HEK293 (cell line): ENCODE measurements around the gene THYN1.

ENCODE experiments used
- CTCF ChIA-PET: fragments of 350-600 bp; formaldehyde crosslinking; extraction: SDS; loops from one replicate; lab custom pipeline; 2021; ENCODE audit warnings: antibody characterized with exemption; lab: Yijun Ruan, JAX
- POLR2A ChIA-PET: fragments of 300-600 bp; formaldehyde crosslinking; extraction: SDS; loops from one replicate; lab custom pipeline; 2020; ENCODE audit warnings: antibody characterized with exemption, inconsistent platforms; lab: Yijun Ruan, JAX
- H3K27ac ChIP-seq: fragments of 200-500 bp; sonication (Bioruptor generic); 2 replicates; pipeline ENCODE4 v1.5.1; 2014; ENCODE audit warnings: low read depth, low read length, control low read depth, inconsistent platforms; ENCODE audit errors: extremely low read depth
- H3K36me3 ChIP-seq, 2 experiments: fragments of 200-500 bp in 1 of 2; sonication (Bioruptor generic) in 1 of 2; 1 replicate in 1 of 2; 2 replicates in 1 of 2; pipeline ENCODE4 v1.5.1; 2014 to 2017; ENCODE audit warnings: inconsistent platforms in 2 of 2, low read length in 2 of 2; ENCODE audit not compliant: control insufficient read depth in 2 of 2, insufficient read depth in 1 of 2
- H3K4me1 ChIP-seq: fragments of 200-500 bp; sonication (Bioruptor generic); 2 replicates; pipeline ENCODE4 v1.5.1; 2014; ENCODE audit warnings: mild to moderate bottlenecking, low read length, inconsistent platforms; ENCODE audit not compliant: control insufficient read depth, insufficient read depth
- H3K4me3 ChIP-seq: 2 replicates; pipeline ENCODE4 v1.5.1; 2011; ENCODE audit warnings: low read depth, mild to moderate bottlenecking, control low read depth, low read length, moderate library complexity
- H3K9me3 ChIP-seq: fragments of 200-500 bp; sonication (Bioruptor generic); 2 replicates; pipeline ENCODE4 v1.5.1; 2014; ENCODE audit warnings: low read depth, low read length, inconsistent platforms; ENCODE audit not compliant: control insufficient read depth, insufficient read depth
- GLI2 ChIP-seq: fragments of 450-650 bp; formaldehyde crosslinking; IDR thresholded peaks from 2 replicates; pipeline ENCODE4; 2017; ENCODE audit warnings: missing biosample characterization, missing genetic modification characterization, low read depth, borderline replicate concordance
- GLIS1 ChIP-seq: fragments of 450-650 bp; formaldehyde crosslinking; IDR thresholded peaks from 2 replicates; pipeline ENCODE4 v1.5.1; 2016; ENCODE audit warnings: missing biosample characterization, missing genetic modification characterization
- GLIS2 ChIP-seq: fragments of 450-650 bp; formaldehyde crosslinking; IDR thresholded peaks from 2 replicates; pipeline ENCODE4 v1.5.1; 2016; ENCODE audit warnings: missing biosample characterization, missing genetic modification characterization
- SETDB1 ChIP-seq: IDR thresholded peaks from one replicate; pipeline ENCODE4 v1.6.1; 2017; ENCODE audit warnings: mild to moderate bottlenecking, low read length, moderate library complexity, mixed read lengths; ENCODE audit not compliant: insufficient read length
- SP2 ChIP-seq: fragments of 450-650 bp; formaldehyde crosslinking; IDR thresholded peaks from 2 replicates; pipeline ENCODE4 v1.5.1; 2016; ENCODE audit warnings: missing biosample characterization, missing genetic modification characterization
- ZFP69B ChIP-seq: fragments of 450-650 bp; formaldehyde crosslinking; IDR thresholded peaks from 2 replicates; pipeline ENCODE4 v1.5.1; 2016; ENCODE audit warnings: missing biosample characterization, missing genetic modification characterization
- ZNF155 ChIP-seq: fragments of 450-650 bp; formaldehyde crosslinking; IDR thresholded peaks from 2 replicates; pipeline ENCODE4 v1.5.1; 2016; ENCODE audit warnings: missing biosample characterization, missing genetic modification characterization
- ZNF157 ChIP-seq: fragments of 450-650 bp; formaldehyde crosslinking; IDR thresholded peaks from 2 replicates; pipeline ENCODE4 v1.5.1; 2016; ENCODE audit warnings: missing biosample characterization, missing genetic modification characterization
- ZNF223 ChIP-seq: fragments of 450-650 bp; formaldehyde crosslinking; IDR thresholded peaks from 2 replicates; pipeline ENCODE4 v1.5.1; 2016; ENCODE audit warnings: missing biosample characterization, missing genetic modification characterization
- ZNF391 ChIP-seq: fragments of 450-650 bp; formaldehyde crosslinking; IDR thresholded peaks from 2 replicates; pipeline ENCODE4 v1.5.1; 2016; ENCODE audit warnings: low read depth, missing biosample characterization, missing genetic modification characterization, borderline replicate concordance
- ZNF416 ChIP-seq: fragments of 450-650 bp; formaldehyde crosslinking; IDR thresholded peaks from 2 replicates; pipeline ENCODE4 v1.5.1; 2016; ENCODE audit warnings: missing biosample characterization, missing genetic modification characterization
- ZNF426 ChIP-seq: fragments of 450-650 bp; formaldehyde crosslinking; IDR thresholded peaks from 2 replicates; pipeline ENCODE4 v1.5.1; 2017; ENCODE audit warnings: missing biosample characterization, missing genetic modification characterization, mild to moderate bottlenecking, inconsistent platforms, moderate library complexity
- ZNF560 ChIP-seq: fragments of 450-650 bp; formaldehyde crosslinking; IDR thresholded peaks from 2 replicates; pipeline ENCODE4 v1.5.1; 2017; ENCODE audit warnings: missing biosample characterization, missing genetic modification characterization, borderline replicate concordance
- ZNF658 ChIP-seq: fragments of 450-650 bp; formaldehyde crosslinking; IDR thresholded peaks from 2 replicates; pipeline ENCODE4; 2016; ENCODE audit warnings: missing biosample characterization, missing genetic modification characterization
- ZNF660 ChIP-seq: fragments of 450-650 bp; IDR thresholded peaks from 2 replicates; pipeline ENCODE4 v1.5.1; 2018; ENCODE audit warnings: missing biosample characterization, mild to moderate bottlenecking, missing genetic modification characterization
- ZNF776 ChIP-seq: fragments of 450-650 bp; formaldehyde crosslinking; IDR thresholded peaks from 2 replicates; pipeline ENCODE4 v1.5.0; 2017; ENCODE audit warnings: missing biosample characterization, missing genetic modification characterization, borderline replicate concordance
- ZSCAN23 ChIP-seq: fragments of 450-650 bp; formaldehyde crosslinking; IDR thresholded peaks from 2 replicates; pipeline ENCODE4 v1.5.1; 2016; ENCODE audit warnings: missing biosample characterization, missing genetic modification characterization
- TF ChIP-seq, protein P1 (sequence below): fragments of 450-650 bp; formaldehyde crosslinking; IDR thresholded peaks from 2 replicates; pipeline ENCODE4 v1.5.1; 2016; ENCODE audit warnings: missing biosample characterization, missing genetic modification characterization
- TF ChIP-seq, protein P2 (sequence below): sonication (generic); formaldehyde crosslinking; IDR thresholded peaks from 2 replicates; pipeline ENCODE4 v1.8.1; 2022; ENCODE audit warnings: mild to moderate bottlenecking, moderate library complexity, missing genetic modification reagents
- TF ChIP-seq, protein P3 (sequence below): fragments of 450-650 bp; formaldehyde crosslinking; conservative IDR thresholded peaks from 2 replicates; pipeline ENCODE4 v1.5.1; 2016; ENCODE audit warnings: low read depth, missing biosample characterization, missing genetic modification characterization
- TF ChIP-seq, protein P4 (sequence below): fragments of 450-650 bp; formaldehyde crosslinking; IDR thresholded peaks from 2 replicates; pipeline ENCODE4 v1.5.1; 2016; ENCODE audit warnings: missing biosample characterization, missing genetic modification characterization

The THYN1 gene

DNA sequence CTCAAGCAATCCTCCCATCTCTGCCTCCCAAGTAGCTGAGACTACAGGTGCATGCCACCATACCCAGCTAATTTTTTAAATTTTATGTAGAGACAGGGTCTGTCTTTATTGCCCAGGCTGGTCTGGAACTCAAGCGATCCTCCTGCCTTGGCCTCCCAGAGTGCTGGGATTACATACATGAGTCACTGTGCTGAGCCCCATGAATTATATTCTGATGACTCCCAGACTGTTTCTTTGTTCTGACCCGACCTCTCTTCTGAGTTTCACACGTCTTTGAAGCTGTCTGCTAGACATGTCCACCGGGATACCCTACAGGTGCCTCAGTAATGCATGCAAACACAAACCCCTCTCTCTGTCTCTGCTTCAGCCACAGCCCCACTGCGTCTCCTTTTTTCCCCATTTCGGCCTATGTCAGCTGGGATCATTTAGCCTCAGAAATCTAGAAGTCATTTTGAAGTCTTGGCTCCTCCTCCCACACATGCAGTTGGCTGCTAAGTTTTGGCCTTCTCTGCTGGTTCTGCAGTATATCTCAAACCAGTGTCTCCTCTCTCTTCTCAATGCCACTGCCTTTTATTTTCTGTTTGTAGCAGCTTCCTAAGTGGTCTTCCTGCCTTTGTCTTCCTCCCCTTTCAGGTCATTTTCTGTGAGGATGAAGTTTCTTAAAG is 23.9 kb downstream of the THYN1 start:
- ChIA-PET CTCF (no interaction called here), POLR2A (no interaction called here)
- Histone ChIP-seq H3K4me1 (peaks cover 7% of the 10 kb centered on the region; the same call in 1 of the 2 replicates), H3K9me3 (no peaks in the 10 kb centered on the region), H3K27ac (no peak overlapping the region), H3K36me3 (peaks cover 0 to 19% of the 10 kb centered on the region in 2 experiments; a peak in 1 of 3 replicates), H3K4me3 (no peak overlapping the region)
- TF ChIP-seq ZNF416 (no peak), SP2 (tag by site-specific recombination) (no peak), ZNF658 (no peak), ZNF391 (tag by site-specific recombination) (no peak), GLIS1 (0 out of 2 replicates have a peak, but pooled peaks have one; percentile 16)
- TF ChIP-seq, protein P1, sequence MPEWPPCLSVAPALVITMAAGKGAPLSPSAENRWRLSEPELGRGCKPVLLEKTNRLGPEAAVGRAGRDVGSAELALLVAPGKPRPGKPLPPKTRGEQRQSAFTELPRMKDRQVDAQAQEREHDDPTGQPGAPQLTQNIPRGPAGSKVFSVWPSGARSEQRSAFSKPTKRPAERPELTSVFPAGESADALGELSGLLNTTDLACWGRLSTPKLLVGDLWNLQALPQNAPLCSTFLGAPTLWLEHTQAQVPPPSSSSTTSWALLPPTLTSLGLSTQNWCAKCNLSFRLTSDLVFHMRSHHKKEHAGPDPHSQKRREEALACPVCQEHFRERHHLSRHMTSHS (tag by site-specific recombination), result no peak

DNA sequence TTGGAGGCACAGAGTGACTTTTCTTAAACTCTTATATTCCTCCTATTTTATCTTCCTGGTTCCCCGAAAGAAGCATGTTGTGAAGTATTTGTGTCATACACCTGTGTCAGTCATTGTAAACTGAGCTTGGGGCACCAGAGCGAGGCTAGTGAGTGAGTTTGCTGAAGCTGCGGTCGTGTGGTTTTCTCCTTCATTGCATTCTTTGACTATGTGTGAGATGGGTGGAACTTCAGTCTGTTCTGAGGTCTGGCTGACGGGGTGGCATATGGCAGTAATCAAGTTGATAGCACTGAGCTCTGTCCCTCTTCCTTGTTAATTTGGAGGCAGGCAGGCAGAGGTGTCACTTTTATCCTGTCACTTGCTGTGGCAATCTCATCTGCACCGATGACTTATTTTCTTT is 24.5 kb downstream of the THYN1 start:
- Histone ChIP-seq H3K4me3 (no peak overlapping the region), H3K9me3 (no peaks in the 10 kb centered on the region)
- CTCF ChIA-PET, result no interaction called here
- TF ChIP-seq ZSCAN23 (tag by site-specific recombination), result no peak
- TF ChIP-seq, protein P2, sequence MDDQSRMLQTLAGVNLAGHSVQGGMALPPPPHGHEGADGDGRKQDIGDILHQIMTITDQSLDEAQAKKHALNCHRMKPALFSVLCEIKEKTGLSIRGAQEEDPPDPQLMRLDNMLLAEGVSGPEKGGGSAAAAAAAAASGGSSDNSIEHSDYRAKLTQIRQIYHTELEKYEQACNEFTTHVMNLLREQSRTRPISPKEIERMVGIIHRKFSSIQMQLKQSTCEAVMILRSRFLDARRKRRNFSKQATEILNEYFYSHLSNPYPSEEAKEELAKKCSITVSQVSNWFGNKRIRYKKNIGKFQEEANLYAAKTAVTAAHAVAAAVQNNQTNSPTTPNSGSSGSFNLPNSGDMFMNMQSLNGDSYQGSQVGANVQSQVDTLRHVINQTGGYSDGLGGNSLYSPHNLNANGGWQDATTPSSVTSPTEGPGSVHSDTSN (CRISPR knock-in tag), result no peak
- no peak for TF ChIP-seq ZNF560
- TF ChIP-seq GLIS2, result no peak
- no peak for TF ChIP-seq ZNF426 (tag by site-specific recombination)
- TF ChIP-seq, protein P3, sequence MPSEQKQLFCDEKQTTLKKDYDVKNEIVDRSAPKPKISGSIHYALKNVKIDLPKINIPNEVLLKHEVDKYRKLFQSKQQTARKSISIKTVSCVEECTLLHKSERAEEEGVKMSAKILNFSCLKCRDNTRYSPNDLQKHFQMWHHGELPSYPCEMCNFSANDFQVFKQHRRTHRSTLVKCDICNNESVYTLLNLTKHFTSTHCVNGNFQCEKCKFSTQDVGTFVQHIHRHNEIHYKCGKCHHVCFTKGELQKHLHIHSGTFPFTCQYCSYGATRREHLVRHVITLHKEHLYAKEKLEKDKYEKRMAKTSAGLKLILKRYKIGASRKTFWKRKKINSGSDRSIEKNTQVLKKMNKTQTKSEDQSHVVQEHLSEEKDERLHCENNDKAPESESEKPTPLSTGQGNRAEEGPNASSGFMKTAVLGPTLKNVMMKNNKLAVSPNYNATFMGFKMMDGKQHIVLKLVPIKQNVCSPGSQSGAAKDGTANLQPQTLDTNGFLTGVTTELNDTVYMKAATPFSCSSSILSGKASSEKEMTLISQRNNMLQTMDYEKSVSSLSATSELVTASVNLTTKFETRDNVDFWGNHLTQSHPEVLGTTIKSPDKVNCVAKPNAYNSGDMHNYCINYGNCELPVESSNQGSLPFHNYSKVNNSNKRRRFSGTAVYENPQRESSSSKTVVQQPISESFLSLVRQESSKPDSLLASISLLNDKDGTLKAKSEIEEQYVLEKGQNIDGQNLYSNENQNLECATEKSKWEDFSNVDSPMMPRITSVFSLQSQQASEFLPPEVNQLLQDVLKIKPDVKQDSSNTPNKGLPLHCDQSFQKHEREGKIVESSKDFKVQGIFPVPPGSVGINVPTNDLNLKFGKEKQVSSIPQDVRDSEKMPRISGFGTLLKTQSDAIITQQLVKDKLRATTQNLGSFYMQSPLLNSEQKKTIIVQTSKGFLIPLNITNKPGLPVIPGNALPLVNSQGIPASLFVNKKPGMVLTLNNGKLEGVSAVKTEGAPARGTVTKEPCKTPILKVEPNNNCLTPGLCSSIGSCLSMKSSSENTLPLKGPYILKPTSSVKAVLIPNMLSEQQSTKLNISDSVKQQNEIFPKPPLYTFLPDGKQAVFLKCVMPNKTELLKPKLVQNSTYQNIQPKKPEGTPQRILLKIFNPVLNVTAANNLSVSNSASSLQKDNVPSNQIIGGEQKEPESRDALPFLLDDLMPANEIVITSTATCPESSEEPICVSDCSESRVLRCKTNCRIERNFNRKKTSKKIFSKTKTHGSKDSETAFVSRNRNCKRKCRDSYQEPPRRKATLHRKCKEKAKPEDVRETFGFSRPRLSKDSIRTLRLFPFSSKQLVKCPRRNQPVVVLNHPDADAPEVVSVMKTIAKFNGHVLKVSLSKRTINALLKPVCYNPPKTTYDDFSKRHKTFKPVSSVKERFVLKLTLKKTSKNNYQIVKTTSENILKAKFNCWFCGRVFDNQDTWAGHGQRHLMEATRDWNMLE (tag by site-specific recombination), result no peak
- no peak for TF ChIP-seq ZNF223 (tag by site-specific recombination)
- TF ChIP-seq, all 188 proteins: peak for 0
- Histone ChIP-seq H3K27ac (no peak overlapping the region), H3K36me3 (peaks cover 0 to 19% of the 10 kb centered on the region in 2 experiments; a peak in 1 of 3 replicates), H3K4me1 (peaks cover 7% of the 10 kb centered on the region; the same call in 1 of the 2 replicates)
- POLR2A ChIA-PET, result no interaction called here

DNA sequence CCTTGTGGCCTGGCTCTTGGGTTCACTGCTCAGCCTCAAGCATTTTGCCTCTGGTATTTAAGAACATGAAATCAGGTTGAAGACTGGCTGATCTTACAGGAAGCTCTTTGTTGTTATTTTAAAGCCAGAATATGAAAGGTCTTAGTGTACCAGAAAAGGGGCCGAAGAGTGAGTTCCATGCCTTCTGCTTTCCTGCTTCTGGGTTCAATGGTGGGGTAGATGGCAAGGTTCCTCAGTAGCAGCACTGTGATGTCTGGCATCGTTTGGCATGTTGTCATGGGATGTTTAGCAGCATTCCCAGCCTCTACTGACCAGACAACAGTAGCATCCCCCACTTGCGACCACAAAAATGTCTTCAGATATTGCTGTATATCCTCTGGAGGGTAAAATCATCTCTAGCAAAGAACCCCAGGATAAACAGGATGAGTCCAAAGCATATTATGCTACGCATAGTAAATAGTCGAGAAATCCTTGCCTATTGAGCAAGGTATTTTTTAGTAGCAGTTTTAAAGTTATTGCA is 26.3 kb downstream of the THYN1 start:
- H3K4me3 ChIP-seq, result no peak overlapping the region
- peaks cover 7% of the 10 kb centered on the region; the same call in 1 of the 2 replicates for H3K4me1 ChIP-seq
- H3K9me3 ChIP-seq, result no peaks in the 10 kb centered on the region
- H3K36me3 ChIP-seq, result peaks cover 0 to 29% of the 10 kb centered on the region in 2 experiments; a peak in 1 of 3 replicates
- CTCF ChIA-PET, result interaction anchor here (0.6 to 2.8 kb wide), 4 partner anchors 8 to 47 kb away, joined by 3 to 8 read pairs (median 6); no protein-coding TSS in a partner anchor
- POLR2A ChIA-PET, result no interaction called here
- no peak overlapping the region for H3K27ac ChIP-seq
- TF ChIP-seq ZNF155 (tag by site-specific recombination) (no peak), ZNF660 (tag by site-specific recombination) (no peak), GLI2 (no peak), ZNF776 (no peak), ZNF157 (tag by site-specific recombination) (no peak), SETDB1 (no peak), ZFP69B (no peak)
- TF ChIP-seq, protein P4, sequence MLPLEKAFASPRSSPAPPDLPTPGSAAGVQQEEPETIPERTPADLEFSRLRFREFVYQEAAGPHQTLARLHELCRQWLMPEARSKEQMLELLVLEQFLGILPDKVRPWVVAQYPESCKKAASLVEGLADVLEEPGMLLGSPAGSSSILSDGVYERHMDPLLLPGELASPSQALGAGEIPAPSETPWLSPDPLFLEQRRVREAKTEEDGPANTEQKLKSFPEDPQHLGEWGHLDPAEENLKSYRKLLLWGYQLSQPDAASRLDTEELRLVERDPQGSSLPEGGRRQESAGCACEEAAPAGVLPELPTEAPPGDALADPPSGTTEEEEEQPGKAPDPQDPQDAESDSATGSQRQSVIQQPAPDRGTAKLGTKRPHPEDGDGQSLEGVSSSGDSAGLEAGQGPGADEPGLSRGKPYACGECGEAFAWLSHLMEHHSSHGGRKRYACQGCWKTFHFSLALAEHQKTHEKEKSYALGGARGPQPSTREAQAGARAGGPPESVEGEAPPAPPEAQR (tag by site-specific recombination), result no peak
